H1 (cell line): ENCODE measurements around the gene VSTM4. TPM values are rescaled to one million over a fixed set of nuclear protein-coding genes. Genes with fewer than 3 reads are reported as not detected.

ENCODE experiments used
- CTBP2 ChIP-seq: IDR thresholded peaks from 2 replicates; pipeline ENCODE4 v1.7.0; 2011; ENCODE audit warnings: borderline replicate concordance, mild to moderate bottlenecking, moderate library complexity, mixed read lengths, low read length; ENCODE audit not compliant: insufficient read depth, insufficient read length
- EP300 ChIP-seq, 2 experiments: IDR thresholded peaks; 1 replicate in 1 of 2; 2 replicates in 1 of 2; pipeline ENCODE4 v1.6.1; 2011 to 2012; ENCODE audit warnings: low read depth in 2 of 2, low read length in 2 of 2, mild to moderate bottlenecking in 2 of 2, borderline replicate concordance in 1 of 2, inconsistent platforms in 1 of 2, moderate library complexity in 1 of 2
- GABPA ChIP-seq: IDR thresholded peaks from 2 replicates; pipeline ENCODE4 v1.6.1; 2011; ENCODE audit warnings: mild to moderate bottlenecking, low read length, moderate library complexity, borderline replicate concordance; ENCODE audit not compliant: insufficient read depth
- polyA plus RNA-seq, 7 experiments: library from polyadenylated mRNA; depleted of rRNA in 3 of 7; stranded (reverse) in 5 of 7; unstranded in 2 of 7; fragments of >200 nt in 5 of 7; fragments of 200-250 nt in 2 of 7; gene quantifications; 1 replicate in 5 of 7; 2 replicates in 1 of 7; 4 replicates in 1 of 7; pipeline versions ENCODE4 v1.2.1 to v1.2.3, GENCODE V29; 2011 to 2013; ENCODE audit warnings: missing spikeins in 2 of 7, mixed read lengths in 2 of 7
- total RNA-seq: library from RNA; stranded (reverse); fragmentation: NEBNext Ultra II Directional; extraction: Animal tissue kit (Norgen Biotek cat#: 25700); gene quantifications from 2 replicates; pipeline ENCODE4 v1.2.1, GENCODE V29; 2021

The VSTM4 gene
- total and polyA plus RNA-seq, 2 of the 8 experiments (the other 6 are each of a cell fraction or from before 2014, with no cell fraction given) = 0.48 to 0.73 TPM

DNA sequence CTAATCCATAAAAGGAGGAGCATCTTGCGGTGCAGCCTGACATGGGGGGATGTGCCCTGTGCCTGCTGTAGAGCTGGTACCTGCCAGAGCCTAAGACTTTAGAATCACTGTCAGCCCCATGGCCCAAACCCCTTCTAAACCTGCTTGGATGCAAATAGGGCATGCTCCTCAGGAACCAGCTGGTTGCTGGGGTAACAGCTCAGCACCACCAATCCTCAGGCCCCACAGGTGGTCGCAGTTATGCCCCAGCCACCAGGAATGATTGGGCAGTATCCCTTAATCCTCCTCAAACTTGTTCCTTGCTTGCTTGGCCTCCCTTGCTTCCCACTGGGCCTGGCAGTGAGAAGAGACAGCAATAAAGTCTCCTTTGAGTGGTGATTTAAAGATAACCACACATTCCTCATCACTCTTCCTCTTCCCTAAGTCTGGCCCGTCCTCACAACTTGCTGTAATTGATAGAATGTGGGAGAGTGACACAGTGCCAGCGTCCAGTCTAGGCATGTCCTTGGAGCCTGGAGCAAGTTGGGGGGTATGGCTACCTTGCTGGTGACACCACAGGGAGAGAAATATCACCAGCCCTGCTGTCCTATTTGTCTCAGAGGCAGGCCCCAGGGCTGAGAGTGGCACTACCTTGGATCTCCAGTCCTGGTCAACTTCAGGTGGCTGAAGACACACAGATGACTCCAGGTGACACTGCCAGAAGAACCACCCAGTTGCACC is 43.0 kb downstream of the VSTM4 start (continued):
- TF ChIP-seq CTBP2 = no peak
- TF ChIP-seq GABPA = no peak
- no peak for TF ChIP-seq EP300 (IDR thresholded peaks at IDR 0.05; ENCODE audit: borderline replicate concordance in 1 of 2, low read depth in 2 of 2, low read length in 2 of 2)
